Measurements from ENCODE around the gene DDT.
"Not testable (repeated sequence)": the region's sequence is repeated elsewhere in the genome, so short reads cannot be mapped to it uniquely, and the experiment has no call there.

DDT gene

GRCh38 chr22:23952794-23953405 lies 21.3 kb downstream of the DDT start:
- not testable (repeated sequence) for DNase-seq (ENCODE audit: low spot score)

- DNase-seq (ENCODE audit: low spot score), result not testable (repeated sequence)
Measured at GRCh38 chr22:23951383-23951782, 22.9 kb downstream of the DDT start.

- not testable (repeated sequence) for DNase-seq (ENCODE audit: low spot score)
Measured at GRCh38 chr22:23949764-23950163, 24.5 kb downstream of the DDT start.

- not testable (repeated sequence) for DNase-seq (ENCODE audit: low spot score)
Measured at GRCh38 chr22:23947391-23947790, 26.9 kb downstream of the DDT start.

GRCh38 chr22:23940166-23940565 lies 34.1 kb downstream of the DDT start:
- not testable (repeated sequence) for DNase-seq (ENCODE audit: low spot score)

- DNase-seq (ENCODE audit: low spot score), result no peak
Measured at GRCh38 chr22:23939017-23939357, 35.3 kb downstream of the DDT start.

- DNase-seq (ENCODE audit: low spot score), result no peak
Measured at GRCh38 chr22:23938328-23939016, 35.8 kb downstream of the DDT start.

GRCh38 chr22:23926561-23926960 lies 47.7 kb downstream of the DDT start:
- DNase-seq (ENCODE audit: low spot score), result no peak

- no peak for DNase-seq (ENCODE audit: low spot score)
Measured at GRCh38 chr22:23925020-23925606, 49.1 kb downstream of the DDT start.

GRCh38 chr22:23922921-23923320 lies 51.3 kb downstream of the DDT start:
- no peak for DNase-seq (ENCODE audit: low spot score)

GRCh38 chr22:23921586-23922201 lies 52.5 kb downstream of the DDT start:
- not testable (repeated sequence) for DNase-seq (ENCODE audit: low spot score)
